CD4-positive, alpha-beta T cell (primary cell): ENCODE measurements around the gene GADD45G. TPM values are rescaled to one million over a fixed set of nuclear protein-coding genes. Genes with fewer than 3 reads are reported as not detected.

Experiments
- ATAC-seq: fragments of 200-7000 bp; cut with Tn5 transposase; one replicate; pipeline ENCODE4 v1.10.0; 2022; ENCODE audit warnings: mild to moderate bottlenecking; ENCODE audit not compliant: poor library complexity
- CTCF ChIA-PET: fragments of 350-600 bp; sonication (Branson Sonifier 250); formaldehyde crosslinking; loops from one replicate; lab custom pipeline; 2021; ENCODE audit warnings: antibody characterized with exemption, inconsistent platforms; lab: Charles Lee
- POLR2A ChIA-PET: fragments of 350-600 bp; sonication (Branson Sonifier 250); formaldehyde crosslinking; loops from one replicate; lab custom pipeline; 2021; ENCODE audit warnings: antibody characterized with exemption, inconsistent platforms; lab: Charles Lee
- DNase-seq, 14 experiments: peaks; one replicate each; pipeline ENCODE4 v3.0.0-alpha.2; 2013 to 2020; ENCODE audit warnings: mixed read lengths in 2 of 14
- H3K27ac ChIP-seq, 2 donors: one replicate each; pipeline versions ENCODE4 v1.5.1 to v1.7.0; 2013; ENCODE audit warnings: low read length in 2 of 2, low read depth in 1 of 2, mild to moderate bottlenecking in 1 of 2
- H3K27me3 ChIP-seq, 2 experiments: 1 replicate in 1 of 2; 2 replicates in 1 of 2; pipeline versions ENCODE4 v1.6.1 to v1.7.0; 2013; ENCODE audit warnings: low read length in 2 of 2, control low read depth in 1 of 2, mild to moderate bottlenecking in 1 of 2, moderate library complexity in 1 of 2; ENCODE audit not compliant: insufficient read depth in 2 of 2, control insufficient read depth in 1 of 2
- H3K36me3 ChIP-seq: one replicate; pipeline ENCODE4 v1.6.1; 2013; ENCODE audit warnings: low read length, control low read depth; ENCODE audit not compliant: insufficient read depth
- H3K4me1 ChIP-seq: one replicate; pipeline ENCODE4 v1.6.1; 2013; ENCODE audit warnings: low read length, control low read depth; ENCODE audit not compliant: insufficient read depth
- H3K4me3 ChIP-seq: one replicate; pipeline ENCODE4 v1.5.1; 2013; ENCODE audit warnings: mild to moderate bottlenecking, low read length, moderate library complexity
- H3K9me3 ChIP-seq, 2 experiments: 1 replicate in 1 of 2; 2 replicates in 1 of 2; pipeline versions ENCODE4 v1.6.1 to v1.7.0; 2013; ENCODE audit warnings: low read length in 2 of 2, mild to moderate bottlenecking in 2 of 2, control low read depth in 1 of 2, moderate library complexity in 1 of 2; ENCODE audit not compliant: control insufficient read depth in 1 of 2, insufficient read depth in 1 of 2
- H3K27ac Mint-ChIP-seq: one replicate; pipeline ENCODE4 v1.8.0; 2020; ENCODE audit warnings: mixed read lengths
- H3K27me3 Mint-ChIP-seq: one replicate; pipeline ENCODE4 v1.8.0; 2021; ENCODE audit warnings: mixed read lengths
- H3K36me3 Mint-ChIP-seq: one replicate; pipeline ENCODE4 v1.8.0; 2021; ENCODE audit warnings: low read depth, mixed read lengths
- H3K4me1 Mint-ChIP-seq: one replicate; pipeline ENCODE4 v1.8.0; 2021; ENCODE audit warnings: low read depth, mixed read lengths
- H3K4me3 Mint-ChIP-seq: one replicate; pipeline ENCODE4 v1.8.0; 2020; ENCODE audit warnings: mild to moderate bottlenecking, mixed read lengths
- H3K9me3 Mint-ChIP-seq: one replicate; pipeline ENCODE4 v1.8.0; 2020; ENCODE audit warnings: mixed read lengths
- CTCF ChIP-seq: fragments of 200-600 bp; IDR thresholded peaks from one replicate; pipeline ENCODE4 v1.8.0; 2022; ENCODE audit warnings: antibody characterized with exemption, mild to moderate bottlenecking
- intact Hi-C, 2 experiments: fragments of 100-400 bp; cut with DNase I in 1 of 2; cut with micrococcal nuclease in 1 of 2; formaldehyde crosslinking; loops; one replicate each; pipeline versions ENCODE4 v1.15.1 to v1.9.0; 2023 to 2025; cut with DNase I, micrococcal nuclease
- total RNA-seq, 174 experiments: library from RNA in 2 of 174; stranded (reverse) in 2 of 174; gene quantifications; one replicate each; pipeline ENCODE4 v1.2.3 and lab custom pipeline; 2021 to 2026

Gene GADD45G
- total RNA-seq, 2 experiments from 2014 or later: 15.6 to 16.1 TPM

GRCh38 chr9:89628601-89629000 lies 23.8 kb downstream of the GADD45G start:
- no peak for TF ChIP-seq CTCF
- Mint-ChIP-seq H3K36me3 (no peaks in the 10 kb centered on the region), H3K4me1 (no peaks in the 10 kb centered on the region), H3K9me3 (no peaks in the 10 kb centered on the region), H3K27me3 (no peaks in the 10 kb centered on the region), H3K27ac (no peak overlapping the region), H3K4me3 (no peak overlapping the region)
- ChIA-PET POLR2A (no interaction called here), CTCF (interaction anchor here (1.5 kb wide), 1 partner anchor 9 kb away, joined by 4 read pairs; no protein-coding TSS in a partner anchor)
- Histone ChIP-seq H3K4me1 (no peaks in the 10 kb centered on the region), H3K27me3 (no peaks in the 10 kb centered on the region), H3K9me3 (no peaks in the 10 kb centered on the region), H3K27ac (no peak overlapping the region), H3K36me3 (no peaks in the 10 kb centered on the region), H3K4me3 (no peak overlapping the region)
- DNase-seq (no peak), ATAC-seq (no peak)
- intact Hi-C loops: no loop called here

DNA sequence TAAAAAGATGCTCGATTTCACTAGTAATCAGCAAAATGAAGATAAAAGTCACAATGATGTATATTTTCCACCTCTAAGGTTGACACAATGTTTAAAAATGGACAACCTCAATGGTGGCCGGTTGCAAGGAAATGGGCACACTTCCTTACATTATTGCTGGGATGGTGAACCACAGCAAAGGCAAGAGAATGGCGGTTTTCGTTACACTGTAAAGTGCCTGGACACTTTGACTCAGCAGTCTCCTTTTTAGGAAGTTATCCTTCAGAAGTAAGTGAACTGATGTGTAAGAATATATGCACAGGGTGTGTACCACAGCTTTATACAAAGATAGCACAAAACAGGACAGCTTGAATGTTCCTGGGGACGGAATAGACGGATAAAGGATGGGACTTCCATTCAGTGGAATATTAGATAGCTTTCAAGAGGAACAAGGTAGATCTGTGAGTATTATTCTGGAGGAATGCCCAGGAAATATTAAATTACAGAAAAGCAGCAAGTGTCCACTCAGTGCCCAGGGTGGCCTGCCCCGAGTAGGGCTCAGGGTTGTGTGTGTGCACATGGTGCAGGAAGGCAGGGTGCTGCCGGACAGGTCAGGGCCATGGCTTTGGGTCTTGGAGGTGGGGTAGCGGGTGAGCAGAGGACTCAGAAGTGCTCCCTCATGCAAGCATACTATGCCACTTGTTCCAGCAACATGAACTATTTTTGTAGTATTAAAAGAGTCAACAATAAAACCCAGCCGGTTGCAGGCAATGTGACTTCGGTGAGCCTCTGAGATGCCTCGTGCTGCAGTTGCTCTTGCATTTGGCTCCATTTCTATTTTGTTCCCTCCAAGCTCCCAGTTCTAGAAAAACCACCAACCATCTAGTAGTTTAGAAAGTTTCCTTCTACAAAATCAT lies 24.5 kb downstream of the GADD45G start:
- Mint-ChIP-seq H3K9me3 (no peaks in the 10 kb centered on the region), H3K4me3 (no peak overlapping the region), H3K27me3 (no peaks in the 10 kb centered on the region), H3K36me3 (no peaks in the 10 kb centered on the region), H3K27ac (no peak overlapping the region), H3K4me1 (no peaks in the 10 kb centered on the region)
- H3K36me3 ChIP-seq: no peaks in the 10 kb centered on the region
- H3K27ac ChIP-seq: no peak overlapping the region
- DNase-seq: no peak
- TF ChIP-seq CTCF: no peak
- H3K9me3 ChIP-seq: no peaks in the 10 kb centered on the region
- no peak for ATAC-seq
- no peaks in the 10 kb centered on the region for H3K4me1 ChIP-seq
- ChIA-PET CTCF (interaction anchor here (1.5 kb wide), 1 partner anchor 10 kb away, joined by 4 read pairs; no protein-coding TSS in a partner anchor), POLR2A (no interaction called here)
- no peak overlapping the region for H3K4me3 ChIP-seq
- peaks cover 0 to 3% of the 10 kb centered on the region in 2 experiments for H3K27me3 ChIP-seq
- intact Hi-C loops: no loop called here

DNA sequence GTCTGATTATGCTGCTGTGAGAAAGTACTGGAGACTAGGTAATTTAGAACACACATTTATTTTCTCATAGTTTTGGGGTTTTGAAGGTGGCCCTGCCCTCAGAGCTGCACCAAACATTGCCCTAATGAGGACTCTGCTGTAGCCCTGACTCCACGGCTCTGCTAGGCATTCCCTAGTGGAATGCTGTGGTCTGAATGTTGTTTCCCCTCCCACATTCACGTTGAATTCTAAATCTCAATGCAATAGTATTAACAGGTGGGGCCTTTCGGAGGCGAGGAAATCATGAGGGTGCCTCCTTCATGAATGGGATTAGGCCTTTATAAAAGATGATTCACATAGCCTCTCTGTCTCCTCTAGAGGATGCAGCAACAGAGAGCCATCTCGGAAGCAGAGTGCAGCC lies 25.7 kb downstream of the GADD45G start:
- no peaks in the 10 kb centered on the region for H3K9me3 Mint-ChIP-seq
- DNase-seq (no peak), ATAC-seq (no peak)
- ChIA-PET CTCF (no interaction called here), POLR2A (no interaction called here)
- TF ChIP-seq CTCF: no peak
- no peaks in the 10 kb centered on the region for H3K9me3 ChIP-seq
- H3K27ac Mint-ChIP-seq: no peak overlapping the region
- no peaks in the 10 kb centered on the region for H3K4me1 Mint-ChIP-seq
- H3K4me3 ChIP-seq: no peak overlapping the region
- H3K36me3 Mint-ChIP-seq: no peaks in the 10 kb centered on the region
- H3K27me3 Mint-ChIP-seq: no peaks in the 10 kb centered on the region
- no peaks in the 10 kb centered on the region for H3K4me1 ChIP-seq
- intact Hi-C loops: no loop called here
- no peaks in the 10 kb centered on the region for H3K36me3 ChIP-seq
- peaks cover 0 to 3% of the 10 kb centered on the region in 2 experiments for H3K27me3 ChIP-seq
- no peak overlapping the region for H3K4me3 Mint-ChIP-seq
- H3K27ac ChIP-seq: no peak overlapping the region
